GM03348 (cell line): Measurements from ENCODE around the gene AGAP1.

Experiments
- DNase-seq: peaks from one replicate; pipeline ENCODE4 v3.0.0; 2012; ENCODE audit warnings: low spot score

The AGAP1 gene

GRCh38 chr2:235493775-235494715 is at the start of gene AGAP1:
TSS of gene AGAP1 (plus strand) at chr2:235494043.
- peak; percentile 96 for DNase-seq

- no peak for DNase-seq
Measured at GRCh38 chr2:235444101-235444597, 49.7 kb upstream of the AGAP1 start.

GRCh38 chr2:235445116-235445515 is 48.7 kb upstream of the AGAP1 start:
- no peak for DNase-seq

- no peak for DNase-seq
Measured at GRCh38 chr2:235446082-235446481, 47.8 kb upstream of the AGAP1 start.

- DNase-seq: no peak
Measured at GRCh38 chr2:235447210-235447609, 46.6 kb upstream of the AGAP1 start.

GRCh38 chr2:235449568-235449967 is 44.3 kb upstream of the AGAP1 start:
- DNase-seq: no peak

GRCh38 chr2:235453605-235454151 is 40.2 kb upstream of the AGAP1 start:
- no peak for DNase-seq

GRCh38 chr2:235458839-235459273 is 35.0 kb upstream of the AGAP1 start:
- peak; percentile 40 for DNase-seq

- DNase-seq: no peak
Measured at GRCh38 chr2:235460548-235461047, 33.2 kb upstream of the AGAP1 start.

- DNase-seq: no peak
Measured at GRCh38 chr2:235461763-235462414, 32.0 kb upstream of the AGAP1 start.

GRCh38 chr2:235462415-235462790 is 31.4 kb upstream of the AGAP1 start:
- DNase-seq: no peak

- no peak for DNase-seq
Measured at GRCh38 chr2:235463893-235464292, 29.9 kb upstream of the AGAP1 start.

GRCh38 chr2:235467588-235467987 is 26.3 kb upstream of the AGAP1 start:
- DNase-seq: no peak

GRCh38 chr2:235468978-235469655 is 24.7 kb upstream of the AGAP1 start:
- peak; percentile 92 for DNase-seq

GRCh38 chr2:235471186-235471747 is 22.6 kb upstream of the AGAP1 start:
- DNase-seq: no peak

GRCh38 chr2:235472443-235472842 is 21.4 kb upstream of the AGAP1 start:
- DNase-seq: no peak

GRCh38 chr2:235478609-235479008 is 15.2 kb upstream of the AGAP1 start:
- no peak for DNase-seq

GRCh38 chr2:235479604-235480003 is 14.2 kb upstream of the AGAP1 start:
- no peak for DNase-seq

GRCh38 chr2:235480614-235481013 is 13.2 kb upstream of the AGAP1 start:
- no peak for DNase-seq

- no peak for DNase-seq
Measured at GRCh38 chr2:235483313-235483712, 10.5 kb upstream of the AGAP1 start.

- DNase-seq: no peak
Measured at GRCh38 chr2:235485362-235485761, 8.5 kb upstream of the AGAP1 start.

GRCh38 chr2:235486729-235487128 is 7.1 kb upstream of the AGAP1 start:
- no peak for DNase-seq
